ENCODE data around the gene TASP1.

Gene TASP1

DNA sequence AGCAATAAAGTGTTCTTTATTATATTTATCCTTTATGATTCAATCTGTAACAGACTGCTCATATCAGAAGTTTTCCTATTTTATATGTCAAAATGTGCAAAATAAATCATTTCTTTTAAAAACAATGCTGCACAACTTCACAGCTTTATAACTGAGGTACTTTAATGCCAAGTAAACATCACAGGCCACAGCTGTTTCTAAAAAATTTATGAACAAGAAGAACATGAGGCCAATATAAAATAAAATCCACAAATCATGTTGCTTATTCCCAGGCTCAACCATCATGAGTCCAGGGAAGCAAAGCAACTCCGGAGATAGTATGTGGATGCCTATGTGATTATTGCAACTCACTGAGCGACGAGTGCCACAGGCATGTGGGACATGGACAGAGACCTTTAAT is 222.2 kb downstream of the TASP1 start:
- Histone ChIP-seq H3K4me3 (ENCODE audit: low read depth in 1 of 2, low read length in 2 of 2) (no peak overlapping the region), H3K9ac (ENCODE audit: low read depth in 1 of 2, low read length in 2 of 2) (no peak overlapping the region), H3K27me3 (ENCODE audit: control insufficient read depth in 1 of 2, insufficient read depth in 2 of 2, low read length in 2 of 2) (no peaks in the 10 kb centered on the region), H3K36me3 (ENCODE audit: control insufficient read depth in 1 of 2, insufficient read depth in 2 of 2, low read length in 2 of 2) (peaks cover 4 to 5% of the 10 kb centered on the region in 2 donors), H3K9me3 (ENCODE audit: control insufficient read depth in 1 of 2, low read length in 2 of 2) (no peaks in the 10 kb centered on the region), H3K4me1 (ENCODE audit: control insufficient read depth in 1 of 2, insufficient read depth in 2 of 2, low read length in 2 of 2) (no peaks in the 10 kb centered on the region), H3K27ac (ENCODE audit: low read depth, low read length) (no peak overlapping the region)

DNA sequence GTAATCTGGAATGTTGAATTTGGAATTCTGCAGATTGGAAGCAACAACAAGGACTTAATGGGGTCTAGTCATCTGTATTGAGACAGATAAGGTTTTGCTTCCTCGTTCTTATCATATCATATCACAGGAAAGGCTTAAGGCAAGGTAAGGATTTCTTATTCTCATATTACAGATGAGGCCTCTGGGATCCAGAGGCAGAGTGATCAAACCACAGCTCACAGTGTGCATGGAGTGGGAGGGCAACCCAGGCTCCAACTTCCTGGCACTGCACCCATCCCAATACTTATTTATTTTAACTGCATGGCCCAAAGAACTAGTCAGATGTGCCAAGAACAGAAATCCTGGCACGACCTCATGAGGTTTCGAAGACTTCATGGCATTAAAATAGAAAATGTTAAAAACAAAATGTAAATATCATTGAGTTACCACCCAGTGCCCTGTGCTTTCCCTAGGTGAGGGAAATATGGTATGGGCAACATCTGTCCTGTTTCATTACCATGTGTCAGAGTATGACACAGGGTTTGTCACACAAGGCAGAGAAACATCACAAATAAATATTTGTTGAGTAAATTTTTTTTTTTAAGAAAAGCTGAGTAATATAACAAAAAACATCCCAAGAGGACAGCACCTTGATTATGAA is 225.8 kb downstream of the TASP1 start:
- Histone ChIP-seq H3K9me3 (ENCODE audit: control insufficient read depth in 1 of 2, low read length in 2 of 2) (no peaks in the 10 kb centered on the region), H3K4me1 (ENCODE audit: control insufficient read depth in 1 of 2, insufficient read depth in 2 of 2, low read length in 2 of 2) (no peaks in the 10 kb centered on the region), H3K9ac (ENCODE audit: low read depth in 1 of 2, low read length in 2 of 2) (no peak overlapping the region), H3K27ac (ENCODE audit: low read depth, low read length) (no peak overlapping the region), H3K4me3 (ENCODE audit: low read depth in 1 of 2, low read length in 2 of 2) (no peak overlapping the region), H3K27me3 (ENCODE audit: control insufficient read depth in 1 of 2, insufficient read depth in 2 of 2, low read length in 2 of 2) (no peaks in the 10 kb centered on the region), H3K36me3 (ENCODE audit: control insufficient read depth in 1 of 2, insufficient read depth in 2 of 2, low read length in 2 of 2) (peaks cover 4 to 5% of the 10 kb centered on the region in 2 donors)

DNA sequence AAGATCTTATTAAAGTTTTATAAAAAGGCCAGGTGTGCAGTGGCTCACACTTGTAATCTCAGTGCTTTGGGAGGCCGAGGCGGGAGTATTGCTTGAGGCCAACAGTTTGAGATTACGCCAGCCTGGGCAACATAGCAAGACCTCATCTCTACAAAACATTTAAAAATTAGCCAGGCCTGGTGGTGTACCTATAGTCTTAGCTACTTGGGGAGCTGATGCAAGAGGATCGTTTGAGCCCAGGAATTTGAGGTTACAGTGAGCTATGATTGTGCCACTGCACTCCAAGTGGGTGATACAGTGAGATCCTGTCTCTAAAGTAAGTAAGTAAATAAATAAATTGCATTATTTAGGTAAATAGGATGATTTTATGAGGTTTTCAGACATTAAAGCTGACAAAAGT is 234.4 kb downstream of the TASP1 start:
- Histone ChIP-seq H3K27ac (ENCODE audit: low read depth, low read length) (no peak overlapping the region), H3K9me3 (ENCODE audit: control insufficient read depth in 1 of 2, low read length in 2 of 2) (no peaks in the 10 kb centered on the region), H3K9ac (ENCODE audit: low read depth in 1 of 2, low read length in 2 of 2) (no peak overlapping the region), H3K36me3 (ENCODE audit: control insufficient read depth in 1 of 2, insufficient read depth in 2 of 2, low read length in 2 of 2) (no peaks in the 10 kb centered on the region), H3K27me3 (ENCODE audit: control insufficient read depth in 1 of 2, insufficient read depth in 2 of 2, low read length in 2 of 2) (no peaks in the 10 kb centered on the region), H3K4me1 (ENCODE audit: control insufficient read depth in 1 of 2, insufficient read depth in 2 of 2, low read length in 2 of 2) (no peaks in the 10 kb centered on the region), H3K4me3 (ENCODE audit: low read depth in 1 of 2, low read length in 2 of 2) (no peak overlapping the region)

DNA sequence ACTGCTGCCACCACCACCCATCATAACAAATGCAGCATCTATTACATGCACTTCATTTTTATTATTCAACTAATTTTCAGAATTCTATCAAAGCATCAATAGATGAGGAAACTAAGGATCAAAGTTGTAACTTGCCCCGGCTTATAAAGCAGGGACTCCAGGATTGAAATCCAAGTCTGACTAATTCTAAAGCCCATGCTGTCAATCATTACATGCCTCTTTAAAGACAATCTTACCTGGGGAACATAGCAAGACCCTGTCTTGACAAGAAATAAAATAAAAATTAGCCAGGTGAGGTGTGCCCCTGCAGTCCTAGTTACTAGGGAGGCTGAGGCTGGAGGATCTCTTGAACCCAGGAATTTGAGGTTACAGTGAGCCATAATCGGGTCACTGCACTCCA is 235.3 kb downstream of the TASP1 start:
- Histone ChIP-seq H3K9me3 (ENCODE audit: control insufficient read depth in 1 of 2, low read length in 2 of 2) (no peaks in the 10 kb centered on the region), H3K4me3 (ENCODE audit: low read depth in 1 of 2, low read length in 2 of 2) (no peak overlapping the region), H3K36me3 (ENCODE audit: control insufficient read depth in 1 of 2, insufficient read depth in 2 of 2, low read length in 2 of 2) (no peaks in the 10 kb centered on the region), H3K27ac (ENCODE audit: low read depth, low read length) (no peak overlapping the region), H3K27me3 (ENCODE audit: control insufficient read depth in 1 of 2, insufficient read depth in 2 of 2, low read length in 2 of 2) (no peaks in the 10 kb centered on the region), H3K9ac (ENCODE audit: low read depth in 1 of 2, low read length in 2 of 2) (no peak overlapping the region), H3K4me1 (ENCODE audit: control insufficient read depth in 1 of 2, insufficient read depth in 2 of 2, low read length in 2 of 2) (no peaks in the 10 kb centered on the region)

DNA sequence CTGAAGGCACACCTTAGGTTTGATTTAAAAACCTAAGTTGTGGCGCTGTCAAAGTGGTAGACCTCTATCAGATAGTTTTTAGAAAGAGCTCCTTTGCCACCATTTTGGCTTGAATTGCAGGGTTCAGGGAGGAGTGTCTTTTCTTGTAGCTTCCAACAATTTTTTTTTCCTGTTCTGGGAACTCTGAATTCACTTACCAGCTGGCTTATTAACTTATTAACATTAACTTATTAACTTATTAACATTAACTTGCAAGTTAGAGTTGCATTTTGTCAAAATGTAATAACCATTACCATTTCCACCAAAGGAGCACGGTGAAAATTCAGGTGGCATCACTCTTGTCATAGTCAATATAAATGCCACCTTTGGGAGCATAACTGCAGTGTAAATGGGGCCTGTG is 235.7 kb downstream of the TASP1 start:
- Histone ChIP-seq H3K9me3 (ENCODE audit: control insufficient read depth in 1 of 2, low read length in 2 of 2) (no peaks in the 10 kb centered on the region), H3K36me3 (ENCODE audit: control insufficient read depth in 1 of 2, insufficient read depth in 2 of 2, low read length in 2 of 2) (no peaks in the 10 kb centered on the region), H3K4me1 (ENCODE audit: control insufficient read depth in 1 of 2, insufficient read depth in 2 of 2, low read length in 2 of 2) (no peaks in the 10 kb centered on the region), H3K27ac (ENCODE audit: low read depth, low read length) (no peak overlapping the region), H3K27me3 (ENCODE audit: control insufficient read depth in 1 of 2, insufficient read depth in 2 of 2, low read length in 2 of 2) (no peaks in the 10 kb centered on the region), H3K9ac (ENCODE audit: low read depth in 1 of 2, low read length in 2 of 2) (no peak overlapping the region), H3K4me3 (ENCODE audit: low read depth in 1 of 2, low read length in 2 of 2) (no peak overlapping the region)

DNA sequence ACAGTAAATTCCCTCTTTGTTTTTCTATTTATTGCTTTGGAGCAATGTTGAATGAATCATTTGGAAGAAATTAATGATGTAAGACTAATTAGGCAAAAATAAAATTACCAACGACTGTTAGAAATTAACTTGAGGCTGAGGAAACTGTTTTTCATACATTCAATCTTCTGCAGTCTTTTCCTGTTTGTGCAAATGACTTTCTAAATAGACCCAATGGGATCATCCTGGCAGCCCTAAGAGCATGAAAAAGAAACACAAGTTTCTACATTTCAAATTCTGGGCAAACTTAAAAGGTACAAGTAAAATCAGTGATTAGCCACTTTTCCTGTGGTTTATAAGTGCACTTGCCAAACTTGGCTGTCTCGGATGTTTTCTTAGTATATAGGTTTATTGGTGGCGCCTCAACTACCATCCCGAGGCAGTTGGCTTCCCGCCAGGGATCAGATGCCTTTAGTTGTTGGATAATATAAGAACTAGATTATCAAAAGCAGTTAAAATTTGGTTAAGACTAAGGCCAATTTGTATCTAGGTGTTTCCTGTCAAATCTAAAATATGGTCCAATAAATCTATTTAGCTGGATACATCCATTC is 236.5 kb downstream of the TASP1 start:
- Histone ChIP-seq H3K4me3 (ENCODE audit: low read depth in 1 of 2, low read length in 2 of 2) (no peak overlapping the region), H3K9ac (ENCODE audit: low read depth in 1 of 2, low read length in 2 of 2) (no peak overlapping the region), H3K27ac (ENCODE audit: low read depth, low read length) (no peak overlapping the region), H3K4me1 (ENCODE audit: control insufficient read depth in 1 of 2, insufficient read depth in 2 of 2, low read length in 2 of 2) (no peaks in the 10 kb centered on the region), H3K36me3 (ENCODE audit: control insufficient read depth in 1 of 2, insufficient read depth in 2 of 2, low read length in 2 of 2) (no peaks in the 10 kb centered on the region), H3K9me3 (ENCODE audit: control insufficient read depth in 1 of 2, low read length in 2 of 2) (no peaks in the 10 kb centered on the region), H3K27me3 (ENCODE audit: control insufficient read depth in 1 of 2, insufficient read depth in 2 of 2, low read length in 2 of 2) (no peaks in the 10 kb centered on the region)

DNA sequence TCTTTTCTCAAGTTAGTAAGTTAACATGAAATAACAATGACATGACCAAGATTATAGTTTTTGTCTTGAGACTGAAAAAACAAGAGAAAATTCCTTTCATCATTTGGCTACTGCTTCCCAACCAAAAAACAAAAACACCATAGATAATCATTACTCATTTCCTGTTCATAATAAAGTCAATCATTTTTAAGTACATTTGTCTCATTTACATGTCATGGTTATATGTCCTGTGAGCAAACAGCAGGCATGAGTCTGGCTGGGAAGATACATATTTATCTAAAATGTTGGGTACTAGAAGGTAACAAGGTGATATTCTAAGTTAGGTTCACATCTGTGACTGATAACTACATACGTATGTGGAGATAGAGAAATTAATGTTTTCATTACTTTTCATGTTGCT is 237.1 kb downstream of the TASP1 start:
- H3K36me3 ChIP-seq (ENCODE audit: control insufficient read depth in 1 of 2, insufficient read depth in 2 of 2, low read length in 2 of 2), result no peaks in the 10 kb centered on the region
- no peak overlapping the region for H3K4me3 ChIP-seq (ENCODE audit: low read depth in 1 of 2, low read length in 2 of 2)
- no peak overlapping the region for H3K9ac ChIP-seq (ENCODE audit: low read depth in 1 of 2, low read length in 2 of 2)
- no peaks in the 10 kb centered on the region for H3K9me3 ChIP-seq (ENCODE audit: control insufficient read depth in 1 of 2, low read length in 2 of 2)
- H3K27me3 ChIP-seq (ENCODE audit: control insufficient read depth in 1 of 2, insufficient read depth in 2 of 2, low read length in 2 of 2), result no peaks in the 10 kb centered on the region
- H3K4me1 ChIP-seq (ENCODE audit: control insufficient read depth in 1 of 2, insufficient read depth in 2 of 2, low read length in 2 of 2), result no peaks in the 10 kb centered on the region
- no peak overlapping the region for H3K27ac ChIP-seq (ENCODE audit: low read depth, low read length)

DNA sequence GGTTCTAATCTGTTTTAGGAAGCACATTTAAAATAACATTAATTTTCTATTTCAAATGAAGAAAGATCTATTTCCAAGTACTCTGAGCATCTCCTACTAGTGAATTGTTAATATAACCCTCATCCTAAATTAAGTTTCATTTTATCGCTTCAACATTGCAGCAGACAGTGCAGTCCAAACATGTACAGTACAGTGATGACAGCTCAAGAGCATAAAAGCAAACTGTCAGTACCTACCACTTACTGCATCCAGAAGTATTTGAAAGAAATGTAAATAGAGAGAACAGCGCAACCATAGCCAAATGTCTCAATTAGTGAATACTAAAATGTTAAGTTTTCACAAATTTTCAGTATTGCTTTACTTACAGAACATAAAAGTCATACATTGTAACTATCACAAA is 238.3 kb downstream of the TASP1 start:
- H3K9me3 ChIP-seq (ENCODE audit: control insufficient read depth in 1 of 2, low read length in 2 of 2), result no peaks in the 10 kb centered on the region
- H3K9ac ChIP-seq (ENCODE audit: low read depth in 1 of 2, low read length in 2 of 2), result no peak overlapping the region
- H3K27ac ChIP-seq (ENCODE audit: low read depth, low read length), result no peak overlapping the region
- H3K36me3 ChIP-seq (ENCODE audit: control insufficient read depth in 1 of 2, insufficient read depth in 2 of 2, low read length in 2 of 2), result no peaks in the 10 kb centered on the region
- H3K4me3 ChIP-seq (ENCODE audit: low read depth in 1 of 2, low read length in 2 of 2), result no peak overlapping the region
- H3K4me1 ChIP-seq (ENCODE audit: control insufficient read depth in 1 of 2, insufficient read depth in 2 of 2, low read length in 2 of 2), result no peaks in the 10 kb centered on the region
- H3K27me3 ChIP-seq (ENCODE audit: control insufficient read depth in 1 of 2, insufficient read depth in 2 of 2, low read length in 2 of 2), result no peaks in the 10 kb centered on the region

DNA sequence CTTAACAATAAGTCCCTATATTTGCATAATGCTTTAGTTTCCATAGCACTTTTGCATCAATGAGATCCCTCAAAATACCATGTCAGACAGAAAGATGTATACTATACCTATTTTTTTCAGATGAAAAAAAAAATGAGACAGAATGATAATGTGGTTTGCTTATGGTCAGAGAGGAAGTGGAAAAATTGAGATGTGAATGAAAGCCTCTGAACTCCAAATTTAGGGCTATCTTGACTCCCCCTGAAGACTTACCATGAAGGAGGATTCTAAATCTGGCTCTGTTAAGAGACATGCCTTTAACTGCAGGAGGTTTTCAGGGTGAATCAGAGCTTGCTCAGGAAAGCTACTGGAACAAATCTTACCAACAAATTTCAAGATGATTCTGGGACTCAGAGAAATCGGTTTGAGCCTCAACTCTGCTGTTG is 241.4 kb downstream of the TASP1 start:
- Histone ChIP-seq H3K4me3 (ENCODE audit: low read depth in 1 of 2, low read length in 2 of 2) (no peak overlapping the region), H3K9me3 (ENCODE audit: control insufficient read depth in 1 of 2, low read length in 2 of 2) (no peaks in the 10 kb centered on the region), H3K36me3 (ENCODE audit: control insufficient read depth in 1 of 2, insufficient read depth in 2 of 2, low read length in 2 of 2) (peaks cover 0 to 5% of the 10 kb centered on the region in 2 donors)

DNA sequence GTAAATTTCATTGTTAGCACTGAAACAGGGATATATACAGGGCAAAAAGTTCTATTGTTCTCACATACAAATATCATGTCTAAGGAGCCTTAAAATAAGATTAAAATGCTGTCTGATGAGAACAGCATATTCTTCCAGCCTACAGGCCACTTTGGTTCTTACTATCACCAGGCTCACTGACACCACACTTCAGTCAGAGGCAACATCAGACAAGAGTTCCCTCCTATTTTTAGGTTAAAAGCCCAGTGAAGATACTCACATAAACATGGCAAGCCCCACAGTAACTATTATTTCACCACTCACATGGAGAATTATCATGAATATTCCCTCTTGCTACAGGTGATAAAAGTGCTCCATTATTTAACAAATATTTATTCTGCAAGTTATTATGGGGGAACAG is 241.9 kb downstream of the TASP1 start:
- H3K27ac ChIP-seq (ENCODE audit: low read depth, low read length), result no peak overlapping the region
- H3K27me3 ChIP-seq (ENCODE audit: control insufficient read depth in 1 of 2, insufficient read depth in 2 of 2, low read length in 2 of 2), result no peaks in the 10 kb centered on the region
- H3K9ac ChIP-seq (ENCODE audit: low read depth in 1 of 2, low read length in 2 of 2), result no peak overlapping the region
- no peaks in the 10 kb centered on the region for H3K4me1 ChIP-seq (ENCODE audit: control insufficient read depth in 1 of 2, insufficient read depth in 2 of 2, low read length in 2 of 2)
- no peaks in the 10 kb centered on the region for H3K9me3 ChIP-seq (ENCODE audit: control insufficient read depth in 1 of 2, low read length in 2 of 2)
- no peak overlapping the region for H3K4me3 ChIP-seq (ENCODE audit: low read depth in 1 of 2, low read length in 2 of 2)
- H3K36me3 ChIP-seq (ENCODE audit: control insufficient read depth in 1 of 2, insufficient read depth in 2 of 2, low read length in 2 of 2), result peaks cover 0 to 5% of the 10 kb centered on the region in 2 donors

More for the DNA sequence above, 241.4 kb downstream of the TASP1 start:
- no peak overlapping the region for H3K27ac ChIP-seq (ENCODE audit: low read depth, low read length)
- H3K4me1 ChIP-seq (ENCODE audit: control insufficient read depth in 1 of 2, insufficient read depth in 2 of 2, low read length in 2 of 2), result no peaks in the 10 kb centered on the region
- H3K27me3 ChIP-seq (ENCODE audit: control insufficient read depth in 1 of 2, insufficient read depth in 2 of 2, low read length in 2 of 2), result no peaks in the 10 kb centered on the region
- no peak overlapping the region for H3K9ac ChIP-seq (ENCODE audit: low read depth in 1 of 2, low read length in 2 of 2)
